GM04504 (cell line): ENCODE measurements around the gene GABRR1.
"Not testable (repeated sequence)": the region's sequence is repeated elsewhere in the genome, so short reads cannot be mapped to it uniquely, and the experiment has no call there.

Experiments
- DNase-seq: peaks from one replicate; pipeline ENCODE4 v3.0.0-alpha.2; 2012; ENCODE audit warnings: low read depth

The GABRR1 gene

GRCh38 chr6:89217299-89217910 lies at the start of gene GABRR1:
TSS of gene GABRR1 (minus strand) at chr6:89217358. CDS start at chr6:89217322, 36 bp downstream.
- DNase-seq, result no peak

GRCh38 chr6:89264296-89264695 lies 47.1 kb upstream of the GABRR1 start:
- no peak for DNase-seq

- no peak for DNase-seq
Measured at GRCh38 chr6:89260832-89261231, 43.7 kb upstream of the GABRR1 start.

GRCh38 chr6:89260310-89260709 lies 43.2 kb upstream of the GABRR1 start:
- no peak for DNase-seq

GRCh38 chr6:89258912-89259311 lies 41.8 kb upstream of the GABRR1 start:
- no peak for DNase-seq

GRCh38 chr6:89257781-89258180 lies 40.6 kb upstream of the GABRR1 start:
- DNase-seq, result no peak

GRCh38 chr6:89257346-89257745 lies 40.2 kb upstream of the GABRR1 start:
- DNase-seq, result no peak

- no peak for DNase-seq
Measured at GRCh38 chr6:89255417-89255816, 38.3 kb upstream of the GABRR1 start.

GRCh38 chr6:89254569-89254968 lies 37.4 kb upstream of the GABRR1 start:
- DNase-seq, result no peak

GRCh38 chr6:89252907-89253306 lies 35.7 kb upstream of the GABRR1 start:
- DNase-seq, result no peak

- DNase-seq, result no peak
Measured at GRCh38 chr6:89251976-89252375, 34.8 kb upstream of the GABRR1 start.

GRCh38 chr6:89251170-89251569 lies 34.0 kb upstream of the GABRR1 start:
- DNase-seq, result no peak

- DNase-seq, result no peak
Measured at GRCh38 chr6:89250239-89250638, 33.1 kb upstream of the GABRR1 start.

- DNase-seq, result no peak
Measured at GRCh38 chr6:89244241-89244985, 27.3 kb upstream of the GABRR1 start.

GRCh38 chr6:89243331-89243629 lies 26.1 kb upstream of the GABRR1 start:
- DNase-seq, result peak; percentile 15

- DNase-seq, result peak; percentile 13
Measured at GRCh38 chr6:89242574-89243330, 25.6 kb upstream of the GABRR1 start.

- no peak for DNase-seq
Measured at GRCh38 chr6:89239338-89239737, 22.2 kb upstream of the GABRR1 start.

- DNase-seq, result no peak
Measured at GRCh38 chr6:89237158-89237557, 20.0 kb upstream of the GABRR1 start.

GRCh38 chr6:89233605-89234004 lies 16.4 kb upstream of the GABRR1 start:
- not testable (repeated sequence) for DNase-seq

GRCh38 chr6:89222712-89223039 lies 5.5 kb upstream of the GABRR1 start:
- DNase-seq, result no peak

GRCh38 chr6:89221971-89222711 lies 5.0 kb upstream of the GABRR1 start:
- DNase-seq, result no peak

GRCh38 chr6:89221129-89221528 lies 4.0 kb upstream of the GABRR1 start:
- DNase-seq, result no peak

- DNase-seq, result no peak
Measured at GRCh38 chr6:89216411-89216810, 747 bp downstream of the GABRR1 start.
